Astrocyte of the cerebellum (primary cell): ENCODE data around the gene PRDX2.
A peak's percentile ranks its signal among the peaks of the same experiment; 100 is the strongest.
"Not testable (repeated sequence)": the region's sequence is repeated elsewhere in the genome, so short reads cannot be mapped to it uniquely, and the experiment has no call there.

Experiments used
- DNase-seq: peaks from one replicate; pipeline ENCODE4 v3.0.0-alpha.2; 2011; ENCODE audit warnings: low read depth
- H3K4me3 ChIP-seq: 2 replicates; pipeline ENCODE4 v1.5.1; 2011; ENCODE audit warnings: mild to moderate bottlenecking, low read depth, low read length, moderate library complexity
- in situ Hi-C: cut with HindIII; loops from 2 replicates; pipeline ENCODE4 v1.10.0; 2017; ENCODE audit warnings: low sequenced_read_pairs
- TF ChIP-seq, protein P1 (sequence below): IDR thresholded peaks from 2 replicates; pipeline ENCODE4 v1.5.1; 2012; ENCODE audit warnings: low read length, low read depth, moderate library complexity, mild to moderate bottlenecking; ENCODE audit errors: missing control alignments

Gene PRDX2

DNA sequence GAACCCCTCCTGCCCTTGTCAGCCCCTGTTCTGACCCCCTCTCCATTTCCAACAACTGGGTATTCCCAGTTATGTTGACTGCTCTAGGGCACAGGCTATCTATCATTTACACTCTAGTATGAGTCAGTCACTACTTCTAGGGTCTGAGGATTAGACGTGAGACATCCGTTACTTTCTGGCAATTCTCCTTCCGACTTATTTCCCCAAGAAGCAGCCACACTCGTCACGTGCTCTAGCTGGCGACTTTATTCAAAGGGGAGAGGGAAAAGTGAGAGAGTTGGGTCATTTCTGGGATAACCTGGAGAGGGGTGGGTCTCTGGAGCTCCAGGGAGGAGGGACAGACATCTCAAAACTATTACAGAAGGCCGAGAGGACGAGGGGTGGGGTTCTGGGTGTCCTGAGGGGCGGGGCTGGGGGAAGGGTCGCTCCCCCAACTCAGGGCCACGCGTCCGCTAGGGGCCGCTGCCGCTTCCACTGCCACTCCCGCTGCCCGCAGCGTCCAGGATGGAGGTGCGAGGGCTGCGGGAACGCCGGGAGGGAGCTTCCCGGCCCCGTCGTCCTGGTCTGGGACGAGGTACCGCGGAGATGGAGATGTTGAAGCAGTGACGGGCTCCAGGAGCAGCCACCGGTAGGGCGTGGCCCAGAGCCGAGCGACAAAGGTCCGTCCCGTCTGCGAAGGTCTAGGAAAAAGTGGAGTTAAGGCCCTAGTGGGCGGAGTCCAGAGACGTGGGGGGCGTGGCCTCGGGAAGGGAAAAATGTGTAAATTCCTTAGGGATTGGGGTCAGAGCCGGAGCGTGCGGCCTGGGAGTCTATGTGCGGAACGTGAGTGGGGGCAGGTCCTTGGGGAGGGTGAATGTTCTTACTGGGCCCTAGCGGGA lies 23.9 kb upstream of the PRDX2 start:
- no peak overlapping the region for H3K4me3 ChIP-seq
- in situ Hi-C loops, result no loop called here
- no peak for DNase-seq
- TF ChIP-seq, protein P1, sequence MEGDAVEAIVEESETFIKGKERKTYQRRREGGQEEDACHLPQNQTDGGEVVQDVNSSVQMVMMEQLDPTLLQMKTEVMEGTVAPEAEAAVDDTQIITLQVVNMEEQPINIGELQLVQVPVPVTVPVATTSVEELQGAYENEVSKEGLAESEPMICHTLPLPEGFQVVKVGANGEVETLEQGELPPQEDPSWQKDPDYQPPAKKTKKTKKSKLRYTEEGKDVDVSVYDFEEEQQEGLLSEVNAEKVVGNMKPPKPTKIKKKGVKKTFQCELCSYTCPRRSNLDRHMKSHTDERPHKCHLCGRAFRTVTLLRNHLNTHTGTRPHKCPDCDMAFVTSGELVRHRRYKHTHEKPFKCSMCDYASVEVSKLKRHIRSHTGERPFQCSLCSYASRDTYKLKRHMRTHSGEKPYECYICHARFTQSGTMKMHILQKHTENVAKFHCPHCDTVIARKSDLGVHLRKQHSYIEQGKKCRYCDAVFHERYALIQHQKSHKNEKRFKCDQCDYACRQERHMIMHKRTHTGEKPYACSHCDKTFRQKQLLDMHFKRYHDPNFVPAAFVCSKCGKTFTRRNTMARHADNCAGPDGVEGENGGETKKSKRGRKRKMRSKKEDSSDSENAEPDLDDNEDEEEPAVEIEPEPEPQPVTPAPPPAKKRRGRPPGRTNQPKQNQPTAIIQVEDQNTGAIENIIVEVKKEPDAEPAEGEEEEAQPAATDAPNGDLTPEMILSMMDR, result peak; percentile 38

DNA sequence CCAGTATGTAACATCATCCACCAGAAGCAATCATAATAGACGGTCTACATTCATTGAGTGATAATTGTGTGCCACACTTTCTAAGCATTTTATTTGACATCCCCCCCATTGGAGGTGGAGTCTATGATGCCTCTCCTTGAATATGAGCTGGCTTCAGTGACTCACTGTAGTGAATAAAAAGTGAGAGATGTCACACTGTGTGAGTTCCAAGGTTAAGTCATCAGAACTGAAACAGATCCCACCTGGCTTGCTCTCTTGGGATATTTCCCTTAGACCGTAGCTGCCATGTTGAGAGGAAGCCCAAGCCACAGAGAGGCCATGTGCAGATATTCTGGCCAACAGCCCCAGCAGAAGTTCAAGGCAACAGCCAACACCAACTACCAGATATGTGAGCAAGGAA lies 20.2 kb upstream of the PRDX2 start:
- no peak for DNase-seq
- TF ChIP-seq, protein P1, result no peak
- no peak overlapping the region for H3K4me3 ChIP-seq
- in situ Hi-C loops, result no loop called here

DNA sequence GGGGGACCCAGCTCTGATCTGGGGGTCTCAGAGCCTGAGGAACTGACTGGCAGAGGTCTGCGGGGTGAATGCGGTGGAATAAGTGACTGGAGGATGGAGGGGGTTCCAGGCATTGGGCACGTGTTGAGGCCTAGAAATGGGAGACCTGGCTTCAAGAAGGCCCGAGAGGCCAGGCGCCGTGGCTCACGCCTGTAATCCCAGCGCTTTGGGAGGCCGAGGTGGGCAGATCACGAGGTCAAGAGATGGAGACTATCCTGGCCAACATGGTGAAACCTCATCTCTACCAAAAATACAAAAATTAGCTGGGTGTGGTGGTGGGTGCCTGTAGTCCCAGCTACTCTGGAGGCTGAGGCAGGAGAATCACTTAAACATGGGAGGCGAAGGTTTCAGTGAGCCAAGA lies 16.2 kb upstream of the PRDX2 start:
- DNase-seq, H3K4me3 ChIP-seq: not testable (repeated sequence)
- in situ Hi-C loops, result loop anchor here (5.0 kb wide), 1 partner anchor 51 kb away; no protein-coding TSS in a partner anchor

DNA sequence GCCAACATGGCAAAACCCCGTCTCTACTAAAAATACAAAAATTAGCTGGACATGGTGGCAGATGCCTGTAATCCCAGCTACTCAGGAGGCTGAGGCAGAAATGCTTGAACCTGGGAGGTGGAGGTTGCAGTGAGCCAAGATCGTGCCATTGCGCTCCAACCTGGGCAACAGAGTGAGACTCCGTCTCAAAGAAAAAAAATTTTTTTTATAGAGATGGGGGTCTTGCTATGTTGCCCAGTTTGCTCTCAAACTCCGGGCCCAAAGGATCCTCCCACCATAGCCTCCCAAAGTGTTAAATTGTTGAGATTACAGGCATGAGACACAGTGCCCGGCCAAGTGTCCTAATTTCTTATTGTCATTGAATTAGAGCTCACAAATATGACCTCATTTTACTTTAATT lies 15.6 kb upstream of the PRDX2 start:
- not testable (repeated sequence) for DNase-seq, H3K4me3 ChIP-seq
- in situ Hi-C loops, result loop anchor here (5.0 kb wide), 1 partner anchor 50 kb away; no protein-coding TSS in a partner anchor

DNA sequence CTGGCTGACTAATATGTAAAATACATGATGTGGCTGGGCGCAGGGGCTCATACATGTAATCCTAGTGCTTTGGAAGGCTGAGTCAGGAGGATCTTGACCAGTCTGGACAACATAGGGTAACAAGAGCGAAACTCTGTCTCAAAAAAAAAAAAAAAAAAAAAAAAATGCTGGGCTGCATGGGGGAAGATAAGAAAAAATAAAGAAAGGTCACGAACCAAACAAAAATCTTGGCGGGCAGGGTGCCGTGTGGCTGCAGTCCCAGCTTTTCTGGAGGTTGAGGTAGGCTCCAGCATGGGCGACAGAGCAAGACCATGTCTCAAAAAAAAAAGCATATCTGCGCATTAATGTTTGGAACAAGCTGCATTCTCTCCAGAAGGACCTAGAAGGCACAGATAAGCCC lies 13.5 kb upstream of the PRDX2 start:
- no peak overlapping the region for H3K4me3 ChIP-seq
- in situ Hi-C loops, result loop anchor here (5.0 kb wide), 1 partner anchor 48 kb away; no protein-coding TSS in a partner anchor
- TF ChIP-seq, protein P1, result no peak
- DNase-seq, result no peak

DNA sequence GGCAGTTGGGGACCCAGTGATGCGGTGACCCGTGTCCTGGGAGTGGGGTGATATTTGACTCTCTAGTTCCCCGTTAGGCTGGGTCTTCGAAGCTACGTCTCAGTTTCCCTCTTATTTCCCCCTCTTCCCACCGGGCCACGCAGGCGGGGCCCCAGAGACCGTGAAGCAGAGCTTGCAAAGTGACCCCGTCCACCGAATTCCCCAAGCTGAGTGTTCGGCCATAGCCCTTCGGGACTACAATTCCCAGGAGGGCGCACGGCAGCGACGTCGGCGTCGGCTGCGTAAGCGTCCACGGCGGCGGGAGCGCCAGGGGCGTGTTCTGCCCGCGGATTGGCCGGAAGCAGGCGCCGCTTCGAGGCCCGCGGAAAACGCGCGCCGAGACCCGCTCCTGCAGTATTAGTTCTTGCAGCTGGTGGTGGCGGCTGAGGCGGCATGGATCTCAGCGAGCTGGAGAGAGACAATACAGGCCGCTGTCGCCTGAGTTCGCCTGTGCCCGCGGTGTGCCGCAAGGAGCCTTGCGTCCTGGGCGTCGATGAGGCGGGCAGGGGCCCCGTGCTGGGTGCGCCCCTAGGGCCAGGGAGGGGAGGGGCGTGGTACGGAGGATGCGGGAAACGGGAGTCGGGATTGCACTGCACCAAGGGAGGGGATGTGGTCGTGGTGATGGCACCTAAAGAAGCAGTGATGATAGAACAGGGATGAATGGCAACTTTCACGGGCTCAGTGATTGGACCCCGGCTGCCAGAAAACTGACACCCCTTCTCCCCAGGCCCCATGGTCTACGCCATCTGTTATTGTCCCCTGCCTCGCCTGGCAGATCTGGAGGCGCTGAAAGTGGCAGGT lies 4.9 kb upstream of the PRDX2 start, which contains the start of gene RNASEH2A:
TSS of gene RNASEH2A (plus strand) at position 343 of the 840 bp plus-strand sequence. CDS start at position 433, 90 bp downstream.
- DNase-seq, result peak; percentile 73
- TF ChIP-seq, protein P1, result no peak
- peak within 1 kb of the TSS; percentile 64 for H3K4me3 ChIP-seq
- in situ Hi-C loops, result no loop called here

DNA sequence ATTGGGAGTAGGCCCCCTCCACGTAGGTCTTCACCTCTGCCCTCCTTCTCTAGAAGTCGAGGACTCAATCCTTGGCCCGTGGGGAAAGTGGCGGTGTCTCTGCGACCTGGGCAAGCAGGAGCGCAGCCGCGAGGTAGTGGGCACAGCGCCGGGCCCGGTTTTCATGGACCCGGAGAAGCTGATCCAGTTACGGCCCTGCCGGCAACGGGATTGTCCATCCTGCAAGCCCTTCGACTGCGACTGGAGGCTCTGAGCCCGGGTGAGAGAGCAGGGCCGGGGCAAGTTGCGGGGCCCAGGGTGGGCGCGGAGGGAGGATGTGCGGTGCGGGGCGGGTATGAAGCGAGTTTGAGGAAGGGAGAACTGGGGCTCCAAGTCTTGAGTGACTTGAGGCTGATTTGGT lies 2.5 kb upstream of the PRDX2 start:
- in situ Hi-C loops, result no loop called here
- no peak overlapping the region for H3K4me3 ChIP-seq
- DNase-seq, result no peak
- TF ChIP-seq, protein P1, result no peak
